Peyer's patch (tissue), 4 donors: ENCODE data around the gene COPB1. TPM values are rescaled to one million over a fixed set of nuclear protein-coding genes. Genes with fewer than 3 reads are reported as not detected.
A peak's percentile ranks its signal among the peaks of the same experiment; 100 is the strongest.

Experiments used
- DNase-seq, 3 donors: peaks; one replicate each; pipeline ENCODE4 v3.0.0-alpha.2; 2017 to 2019
- H3K27ac ChIP-seq, 4 donors: fragments of 200-600 bp; sonication (generic); one replicate each; pipeline ENCODE4 v1.5.1; 2016 to 2019
- H3K27me3 ChIP-seq, 2 donors: fragments of 200-600 bp; sonication (generic); one replicate each; pipeline ENCODE4 v1.5.1; 2019
- H3K36me3 ChIP-seq, 3 donors: fragments of 200-600 bp; sonication (generic); one replicate each; pipeline ENCODE4 v1.5.1; 2016 to 2019
- H3K4me1 ChIP-seq, 4 donors: fragments of 200-600 bp; sonication (generic); one replicate each; pipeline ENCODE4 v1.5.1; 2016 to 2019
- H3K4me3 ChIP-seq, 4 donors: fragments of 200-600 bp; sonication (generic); 1 replicate in 3 of 4; 2 replicates in 1 of 4; pipeline ENCODE4 v1.5.1; 2016 to 2019; ENCODE audit warnings: mild to moderate bottlenecking in 1 of 4
- H3K9me3 ChIP-seq, 4 donors: fragments of 200-600 bp; sonication (generic); one replicate each; pipeline ENCODE4 v1.5.1; 2016 to 2019; ENCODE audit warnings: mild to moderate bottlenecking in 1 of 4
- POLR2A ChIP-seq, 2 donors: fragments of 450-650 bp; IDR thresholded peaks; one replicate each; pipeline ENCODE4 v1.5.1; 2017; ENCODE audit warnings: antibody characterized with exemption in 2 of 2, mild to moderate bottlenecking in 2 of 2, moderate library complexity in 2 of 2
- total RNA-seq, 4 donors: library from RNA; depleted of rRNA; stranded (reverse); fragments of >200 nt; gene quantifications; one replicate each; pipeline ENCODE4 v1.1.0, GENCODE V29; 2016
- TF ChIP-seq, protein P1 (sequence below), 6 experiments: fragments of 450-650 bp in 4 of 6; fragments of 200-600 bp in 2 of 6; sonication (generic) in 1 of 6; IDR thresholded peaks; one replicate each; pipeline ENCODE4 v1.5.1; 2017 to 2019; ENCODE audit warnings: antibody characterized with exemption in 6 of 6, mild to moderate bottlenecking in 3 of 6, moderate library complexity in 1 of 6

The COPB1 gene
- total RNA-seq, 4 donors from 2014 or later, result 58.4 to 127 (median 92.4) TPM

DNA sequence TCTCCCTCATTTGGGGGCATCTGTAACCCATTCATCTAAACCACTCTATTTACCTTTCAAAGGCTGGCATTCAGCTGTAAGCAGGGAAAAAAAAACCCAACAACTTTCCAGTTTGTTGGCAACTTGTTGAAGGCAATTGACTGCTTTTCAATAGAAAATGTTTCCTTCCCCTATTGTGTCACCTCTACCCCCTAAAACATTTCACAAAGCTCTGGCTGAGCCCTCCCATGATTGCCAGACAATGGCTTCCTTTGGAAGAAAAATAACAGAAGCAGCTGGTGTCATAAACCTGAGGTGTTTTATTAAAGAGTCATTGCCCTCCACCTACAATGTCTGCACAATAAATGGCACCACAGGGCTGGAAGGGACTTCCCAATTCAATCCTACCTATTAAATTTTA, 42.7 kb upstream of the COPB1 start:
- Histone ChIP-seq H3K27ac (no peak overlapping the region), H3K36me3 (no peaks in the 10 kb centered on the region), H3K9me3 (no peaks in the 10 kb centered on the region), H3K4me3 (no peak overlapping the region), H3K27me3 (no peaks in the 10 kb centered on the region), H3K4me1 (no peaks in the 10 kb centered on the region)
- TF ChIP-seq, protein P1, sequence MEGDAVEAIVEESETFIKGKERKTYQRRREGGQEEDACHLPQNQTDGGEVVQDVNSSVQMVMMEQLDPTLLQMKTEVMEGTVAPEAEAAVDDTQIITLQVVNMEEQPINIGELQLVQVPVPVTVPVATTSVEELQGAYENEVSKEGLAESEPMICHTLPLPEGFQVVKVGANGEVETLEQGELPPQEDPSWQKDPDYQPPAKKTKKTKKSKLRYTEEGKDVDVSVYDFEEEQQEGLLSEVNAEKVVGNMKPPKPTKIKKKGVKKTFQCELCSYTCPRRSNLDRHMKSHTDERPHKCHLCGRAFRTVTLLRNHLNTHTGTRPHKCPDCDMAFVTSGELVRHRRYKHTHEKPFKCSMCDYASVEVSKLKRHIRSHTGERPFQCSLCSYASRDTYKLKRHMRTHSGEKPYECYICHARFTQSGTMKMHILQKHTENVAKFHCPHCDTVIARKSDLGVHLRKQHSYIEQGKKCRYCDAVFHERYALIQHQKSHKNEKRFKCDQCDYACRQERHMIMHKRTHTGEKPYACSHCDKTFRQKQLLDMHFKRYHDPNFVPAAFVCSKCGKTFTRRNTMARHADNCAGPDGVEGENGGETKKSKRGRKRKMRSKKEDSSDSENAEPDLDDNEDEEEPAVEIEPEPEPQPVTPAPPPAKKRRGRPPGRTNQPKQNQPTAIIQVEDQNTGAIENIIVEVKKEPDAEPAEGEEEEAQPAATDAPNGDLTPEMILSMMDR (IDR thresholded peaks at IDR 0.05), result no peak
- TF ChIP-seq POLR2A (IDR thresholded peaks at IDR 0.05), result no peak
- no peak for DNase-seq

DNA sequence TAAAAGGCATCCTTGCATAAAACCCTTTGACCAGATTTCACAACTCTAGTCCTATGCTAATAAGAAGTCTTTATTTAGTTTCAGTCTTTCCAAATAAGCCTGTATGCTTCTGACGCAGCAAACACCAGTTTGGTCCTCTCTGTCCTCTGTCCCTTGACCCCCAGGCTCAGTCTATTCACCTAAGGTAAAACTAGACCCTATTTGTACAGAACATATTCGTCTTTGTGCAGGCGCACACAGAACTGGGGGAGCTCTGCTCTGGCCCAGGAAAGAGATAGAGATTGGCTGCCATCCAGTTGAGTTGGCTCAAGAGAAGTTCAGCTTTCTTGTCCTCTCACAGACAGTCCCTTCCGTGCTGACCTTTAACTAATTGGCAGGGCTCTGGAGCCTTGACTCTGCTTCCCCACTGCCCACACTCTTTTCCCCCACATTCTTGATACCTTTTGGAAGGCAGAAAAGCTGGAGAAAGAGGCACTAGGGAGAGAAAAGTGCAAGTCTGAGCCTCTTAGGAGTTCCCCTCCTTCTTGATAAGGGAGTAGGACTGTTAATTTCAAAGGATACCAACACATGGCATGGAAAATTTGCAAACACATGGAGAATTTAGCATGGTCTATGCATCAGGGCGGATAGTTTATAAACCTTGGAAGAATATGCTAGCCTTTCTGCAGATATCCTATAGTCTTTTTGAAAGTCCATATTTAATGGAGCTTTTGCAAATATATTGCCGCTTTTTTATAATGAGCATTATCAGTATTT, 41.8 kb upstream of the COPB1 start:
- no peaks in the 10 kb centered on the region for H3K27me3 ChIP-seq
- H3K27ac ChIP-seq, result peak overlapping the region in 1 of 4 donors; percentile 67
- TF ChIP-seq, protein P1 (IDR thresholded peaks at IDR 0.05), result no peak
- no peak for TF ChIP-seq POLR2A (IDR thresholded peaks at IDR 0.05)
- H3K4me3 ChIP-seq, result no peak overlapping the region
- no peaks in the 10 kb centered on the region for H3K9me3 ChIP-seq
- DNase-seq, result no peak
- H3K36me3 ChIP-seq, result no peaks in the 10 kb centered on the region
- H3K4me1 ChIP-seq, result no peaks in the 10 kb centered on the region

GRCh38 chr11:14539982-14540421, 40.4 kb upstream of the COPB1 start:
- peak overlapping the region in 2 of 4 donors; percentile 50 to 52 for H3K27ac ChIP-seq
- no peak for TF ChIP-seq POLR2A (IDR thresholded peaks at IDR 0.05)
- TF ChIP-seq, protein P1 (IDR thresholded peaks at IDR 0.05), result no peak
- no peak overlapping the region for H3K4me3 ChIP-seq
- H3K36me3 ChIP-seq, result no peaks in the 10 kb centered on the region
- DNase-seq, result no peak
- no peaks in the 10 kb centered on the region for H3K9me3 ChIP-seq
- no peaks in the 10 kb centered on the region for H3K27me3 ChIP-seq
- no peaks in the 10 kb centered on the region for H3K4me1 ChIP-seq

DNA sequence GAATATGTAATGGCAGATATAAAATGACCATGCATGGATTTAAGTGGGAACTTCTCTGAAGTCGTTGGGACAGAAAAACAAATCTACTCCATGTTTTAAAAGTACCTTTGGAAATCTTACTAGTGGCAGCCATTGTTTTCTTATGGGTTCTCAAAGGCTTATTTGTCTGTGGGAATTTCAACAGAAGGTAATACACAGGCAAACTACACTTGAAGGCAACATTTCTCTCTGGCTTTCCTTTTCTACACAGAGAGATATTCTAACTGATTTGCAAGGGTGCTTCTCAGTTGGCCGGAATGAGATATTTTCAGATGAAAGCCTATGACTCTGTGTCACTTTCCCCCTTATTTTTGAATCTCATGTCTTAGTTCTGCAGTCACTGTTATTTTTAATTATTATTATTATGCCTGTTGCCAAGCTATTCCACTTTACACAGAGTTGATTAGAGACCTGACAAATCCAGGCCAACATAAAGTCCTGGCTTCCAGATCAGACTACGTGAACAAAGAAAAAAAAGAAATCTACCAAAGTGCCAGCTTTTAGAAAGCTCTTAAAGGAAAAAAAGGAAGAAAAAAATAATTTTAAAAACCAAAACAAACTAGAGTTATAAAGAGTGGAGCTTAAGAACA, 39.4 kb upstream of the COPB1 start:
- Histone ChIP-seq H3K4me3 (no peak overlapping the region), H3K4me1 (no peaks in the 10 kb centered on the region), H3K36me3 (no peaks in the 10 kb centered on the region), H3K27me3 (no peaks in the 10 kb centered on the region), H3K27ac (no peak overlapping the region), H3K9me3 (no peaks in the 10 kb centered on the region)
- DNase-seq, result no peak
- TF ChIP-seq POLR2A (IDR thresholded peaks at IDR 0.05), result no peak
- TF ChIP-seq, protein P1 (IDR thresholded peaks at IDR 0.05), result no peak

- Histone ChIP-seq H3K4me1 (no peaks in the 10 kb centered on the region), H3K36me3 (no peaks in the 10 kb centered on the region), H3K27me3 (no peaks in the 10 kb centered on the region), H3K9me3 (no peaks in the 10 kb centered on the region), H3K27ac (no peak overlapping the region), H3K4me3 (no peak overlapping the region)
- TF ChIP-seq, protein P1 (IDR thresholded peaks at IDR 0.05), result no peak
- TF ChIP-seq POLR2A (IDR thresholded peaks at IDR 0.05), result no peak
- no peak for DNase-seq
Measured at GRCh38 chr11:14538271-14538925, 38.8 kb upstream of the COPB1 start.
